Bronchial epithelial cell (primary cell): Measurements from ENCODE around the gene LCN12. TPM values are rescaled to one million over a fixed set of nuclear protein-coding genes. Genes with fewer than 3 reads are reported as not detected.
"Not testable (repeated sequence)": the region's sequence is repeated elsewhere in the genome, so short reads cannot be mapped to it uniquely, and the experiment has no call there.

Source experiments
- DNase-seq: peaks from one replicate; pipeline ENCODE4 v3.0.0-alpha.2; 2010; ENCODE audit warnings: low read depth
- FAIRE-seq: peaks from 2 replicates; lab custom pipeline; 2011; peaks lifted over from hg19 to GRCh38; lab: Jason Lieb, UNC
- H3K27me3 ChIP-seq: 2 replicates; pipeline ENCODE4 v1.5.1; 2011; ENCODE audit warnings: low read length; ENCODE audit not compliant: control insufficient read depth, insufficient read depth
- H3K36me3 ChIP-seq: 2 replicates; pipeline ENCODE4 v1.5.1; 2011; ENCODE audit warnings: low read length; ENCODE audit not compliant: control insufficient read depth, insufficient read depth
- H3K4me3 ChIP-seq: 2 replicates; pipeline ENCODE4 v1.5.1; 2011; ENCODE audit warnings: mild to moderate bottlenecking, low read depth, low read length, control low read depth
- CTCF ChIP-seq: IDR thresholded peaks from 2 replicates; pipeline ENCODE4 v1.5.1; 2011; ENCODE audit warnings: mild to moderate bottlenecking, moderate library complexity, low read length, control low read depth, inconsistent platforms; ENCODE audit not compliant: insufficient read depth, severe bottlenecking
- total RNA-seq: library from RNA; depleted of rRNA; stranded (reverse); fragments of >200 nt; gene quantifications from 2 replicates; pipeline ENCODE4 v1.2.1, GENCODE V29; 2014

The LCN12 gene
- total RNA-seq, 1 donor from 2014 or later: not detected

- H3K4me3 ChIP-seq, FAIRE-seq, DNase-seq, H3K27me3 ChIP-seq, H3K36me3 ChIP-seq: not testable (repeated sequence)
- peak; percentile 23 for TF ChIP-seq CTCF
Measured at GRCh38 chr9:137004285-137004684, 52.2 kb downstream of the LCN12 start.

Other genes starting within 250 kb of the LCN12 start
- 0.13 TPM in 1 of 2 replicates, not detected in the other for gene DIPK1B, start 239.7 kb upstream of the LCN12 start, total RNA-seq
- not detected in 2 replicates for gene LCN10, start 209.3 kb upstream of the LCN12 start, total RNA-seq
- gene LCN6, start 203.7 kb upstream of the LCN12 start, total RNA-seq: not detected in 2 replicates
- not detected in 2 replicates for gene LCN8, start 194.0 kb upstream of the LCN12 start, total RNA-seq
- gene LCN15, start 187.8 kb upstream of the LCN12 start, total RNA-seq: not detected in 2 replicates
- 220 and 228 TPM in 2 replicates for gene TMEM141, start 160.9 kb upstream of the LCN12 start, total RNA-seq
- under 0.01 and 0.38 TPM in 2 replicates for gene CCDC183, start 155.9 kb upstream of the LCN12 start, total RNA-seq
- gene RABL6, start 144.3 kb upstream of the LCN12 start, total RNA-seq: 79.5 and 88.5 TPM in 2 replicates
- 1.1 and 1.8 TPM in 2 replicates for gene AJM1, start 109.8 kb upstream of the LCN12 start, total RNA-seq
- 57.9 and 124 TPM in 2 replicates for gene PHPT1, start 102.9 kb upstream of the LCN12 start, total RNA-seq
- gene MAMDC4, start 99.9 kb upstream of the LCN12 start, total RNA-seq: 1.1 and 1.5 TPM in 2 replicates
- 486 and 497 TPM in 2 replicates for gene EDF1, start 86.0 kb upstream of the LCN12 start, total RNA-seq
- gene TRAF2, start 65.8 kb upstream of the LCN12 start, total RNA-seq: 5.3 and 10.1 TPM in 2 replicates
- 162 TPM in 2 replicates for gene FBXW5, start 7.5 kb upstream of the LCN12 start, total RNA-seq
- gene C8G, start 7.0 kb upstream of the LCN12 start, total RNA-seq: 0.51 and 0.79 TPM in 2 replicates
- 0.26 TPM in 2 replicates for gene PTGDS, start 25.2 kb downstream of the LCN12 start, total RNA-seq
- not detected in 2 replicates for gene LCNL1, start 30.7 kb downstream of the LCN12 start, total RNA-seq
- gene PAXX, start 40.1 kb downstream of the LCN12 start, total RNA-seq: 10.0 and 11.5 TPM in 2 replicates
- gene CLIC3, start 44.3 kb downstream of the LCN12 start, total RNA-seq: 2.1 and 28.8 TPM in 2 replicates
- 5.5 and 9.9 TPM in 2 replicates for gene ABCA2, start 76.0 kb downstream of the LCN12 start, total RNA-seq
- gene FUT7, start 79.8 kb downstream of the LCN12 start, total RNA-seq: not detected in 2 replicates
- gene NPDC1, start 93.9 kb downstream of the LCN12 start, total RNA-seq: 5.5 and 10.5 TPM in 2 replicates
- 0.79 and 1.2 TPM in 2 replicates for gene ENTPD2, start 101.8 kb downstream of the LCN12 start, total RNA-seq
- 0.26 and 1.2 TPM in 2 replicates for gene SAPCD2, start 118.3 kb downstream of the LCN12 start, total RNA-seq
- 2.0 and 3.2 TPM in 2 replicates for gene UAP1L1, start 125.2 kb downstream of the LCN12 start, total RNA-seq
- 58.2 and 65.3 TPM in 2 replicates for gene MAN1B1, start 134.7 kb downstream of the LCN12 start, total RNA-seq
- gene DPP7, start 162.5 kb downstream of the LCN12 start, total RNA-seq: 45.1 and 66.6 TPM in 2 replicates
- gene GRIN1, start 186.9 kb downstream of the LCN12 start, total RNA-seq: 0.26 and 0.53 TPM in 2 replicates
- 0.26 and 2.0 TPM in 2 replicates for gene LRRC26, start 217.8 kb downstream of the LCN12 start, total RNA-seq
- not detected in 2 replicates for gene TMEM210, start 219.8 kb downstream of the LCN12 start, total RNA-seq
- gene ANAPC2, start 236.3 kb downstream of the LCN12 start, total RNA-seq: 20.5 and 23.2 TPM in 2 replicates
- 97.9 and 127 TPM in 2 replicates for gene SSNA1, start 236.4 kb downstream of the LCN12 start, total RNA-seq
- gene TPRN, start 248.5 kb downstream of the LCN12 start, total RNA-seq: 3.2 and 4.5 TPM in 2 replicates